Small intestine (tissue), 7 donors: Measurements from ENCODE around the gene METTL17. TPM values are rescaled to one million over a fixed set of nuclear protein-coding genes. Genes with fewer than 3 reads are reported as not detected.
A peak's percentile ranks its signal among the peaks of the same experiment; 100 is the strongest.

Source experiments
- DNase-seq, 2 donors: peaks; one replicate each; pipeline versions ENCODE4 v3.0.0 to v3.0.0-alpha.2; 2013
- FAIRE-seq: peaks from 2 replicates; lab custom pipeline; 2012; peaks lifted over from hg19 to GRCh38; lab: Jason Lieb, UNC
- H3K27ac ChIP-seq, 3 donors: one replicate each; pipeline ENCODE4 v1.5.1; 2013; ENCODE audit warnings: low read length in 2 of 3, mild to moderate bottlenecking in 2 of 3, control low read depth in 1 of 3, inconsistent platforms in 1 of 3, low read depth in 1 of 3, moderate library complexity in 1 of 3
- H3K27me3 ChIP-seq, 3 donors: one replicate each; pipeline ENCODE4 v1.6.1; 2013; ENCODE audit warnings: low read length in 3 of 3, inconsistent platforms in 1 of 3; ENCODE audit not compliant: control insufficient read depth in 3 of 3, insufficient read depth in 3 of 3
- H3K36me3 ChIP-seq, 3 donors: one replicate each; pipeline ENCODE4 v1.6.1; 2013; ENCODE audit warnings: low read length in 3 of 3, inconsistent platforms in 1 of 3, low read depth in 1 of 3, mild to moderate bottlenecking in 1 of 3, moderate library complexity in 1 of 3; ENCODE audit not compliant: control insufficient read depth in 3 of 3, insufficient read depth in 2 of 3
- H3K4me1 ChIP-seq, 3 donors: one replicate each; pipeline ENCODE4 v1.6.1; 2013; ENCODE audit warnings: low read length in 2 of 3, inconsistent platforms in 1 of 3, low read depth in 1 of 3, mild to moderate bottlenecking in 1 of 3, moderate library complexity in 1 of 3; ENCODE audit not compliant: control insufficient read depth in 3 of 3, insufficient read depth in 2 of 3
- H3K4me3 ChIP-seq, 3 donors: one replicate each; pipeline ENCODE4 v1.5.1; 2013; ENCODE audit warnings: low read length in 3 of 3, control low read depth in 1 of 3, inconsistent platforms in 1 of 3, low read depth in 1 of 3, mild to moderate bottlenecking in 1 of 3, moderate library complexity in 1 of 3
- H3K9me3 ChIP-seq, 2 donors: one replicate each; pipeline ENCODE4 v1.6.1; 2013; ENCODE audit warnings: low read depth in 1 of 2, low read length in 1 of 2; ENCODE audit not compliant: control insufficient read depth in 2 of 2, insufficient read depth in 1 of 2
- WGBS, 3 donors: extraction: QIAGEN DNeasy Blood & Tissue Kit; methylation state at CpG; one replicate each; pipeline ENCODE4 v1.1.7; 2013; 5-methylcytosine and 5-hydroxymethylcytosine counted together
- polyA plus RNA-seq, 4 donors: library from polyadenylated mRNA; stranded (reverse) in 3 of 4; unstranded in 1 of 4; fragments of 200-250 nt in 3 of 4; fragments of 120-200 nt in 1 of 4; gene quantifications; one replicate each; pipeline versions ENCODE4 v1.2.1 to v1.2.3, GENCODE V29; 2013
- donor health status: healthy with polysubstance abuse.
- donor health status: control.
- donor health status: control.
- donor health status: Bipolar disorder and iron deficiency.
- donor health status: healthy.

METTL17 gene
- polyA plus RNA-seq, 4 donors, result 68.5 to 119 (median 77.5) TPM

DNA sequence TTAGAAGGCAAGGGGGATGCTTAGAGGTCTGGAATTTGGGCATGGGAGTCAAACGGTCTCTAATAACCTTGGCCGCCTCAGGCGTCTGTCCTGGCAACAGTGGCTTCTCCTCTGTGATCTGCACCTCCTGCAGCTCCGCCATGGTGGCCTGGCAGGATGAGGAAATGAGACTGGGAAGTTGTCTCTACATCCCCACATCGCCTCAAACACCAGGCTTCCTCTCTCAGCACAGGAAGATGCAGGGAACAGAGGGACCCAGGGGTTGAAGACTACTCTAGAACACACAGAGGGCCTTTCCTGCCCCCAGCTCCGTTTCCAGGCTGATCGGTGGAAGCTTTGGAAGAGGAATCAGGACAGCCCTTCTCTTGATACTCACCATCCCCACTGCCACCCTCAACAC, 33.4 kb downstream of the METTL17 start:
- H3K27me3 ChIP-seq, result no peaks in the 10 kb centered on the region
- H3K9me3 ChIP-seq, result no peaks in the 10 kb centered on the region
- peak overlapping the region in 1 of 3 donors; percentile 1 for H3K27ac ChIP-seq
- peaks cover 2 to 36% (median 3%) of the 10 kb centered on the region in 3 donors for H3K36me3 ChIP-seq
- peaks cover 0 to 16% (median 2%) of the 10 kb centered on the region in 3 donors for H3K4me1 ChIP-seq
- 49 to 75% (median 69%) methylated on average over 7 of the region's 7 CpGs for WGBS, 3 donors
- DNase-seq (no peak), FAIRE-seq (no peak)
- H3K4me3 ChIP-seq, result no peak overlapping the region

DNA sequence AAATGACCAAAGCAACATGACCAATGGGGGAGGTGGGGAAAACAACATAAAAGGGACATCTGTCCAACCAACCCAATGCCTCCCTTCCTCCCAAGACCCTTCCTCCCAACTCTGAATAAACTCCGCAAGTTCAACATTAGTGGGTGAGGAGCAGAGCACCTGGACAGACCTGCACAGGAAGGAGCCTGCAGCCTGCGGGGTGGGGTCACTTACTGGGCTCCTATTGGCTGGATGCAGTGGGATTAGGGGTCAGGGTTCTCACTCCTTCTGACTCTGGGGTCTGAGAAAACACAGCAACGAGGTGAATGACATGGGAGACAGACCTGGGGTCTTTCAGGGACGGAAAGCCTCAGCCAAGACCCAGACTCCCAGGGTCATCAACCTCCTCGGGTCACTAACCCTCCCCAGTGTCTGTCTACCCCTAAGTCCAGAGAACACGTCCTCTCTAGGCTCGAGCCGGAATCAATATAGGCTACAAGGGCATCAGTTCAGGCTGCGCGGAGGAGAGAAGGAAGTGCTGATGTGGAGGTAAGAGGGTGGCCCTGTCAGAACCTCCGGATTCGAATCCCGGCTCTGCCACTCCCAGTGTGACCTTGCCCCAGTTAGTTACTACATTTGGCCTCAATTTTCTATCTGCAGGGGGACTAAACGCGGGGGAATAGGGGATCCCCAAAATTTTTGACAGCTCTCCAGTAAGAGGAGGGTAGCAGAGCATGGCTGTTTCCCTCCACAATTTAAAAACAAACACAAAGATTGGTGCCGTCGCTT, 34.2 kb downstream of the METTL17 start:
- DNase-seq (peak; percentile 42 to 59), FAIRE-seq (no peak)
- H3K36me3 ChIP-seq, result peaks cover 0 to 28% (median 2%) of the 10 kb centered on the region in 3 donors
- H3K4me3 ChIP-seq, result peak overlapping the region; percentile 68 to 75 (median 68)
- H3K4me1 ChIP-seq, result peaks cover 0 to 13% (median 2%) of the 10 kb centered on the region in 3 donors
- peak overlapping the region in 2 of 3 donors; percentile 46 to 63 for H3K27ac ChIP-seq
- H3K9me3 ChIP-seq, result no peaks in the 10 kb centered on the region
- 10 to 22% (median 20%) methylated on average over 17 of the region's 17 CpGs for WGBS, 3 donors
- H3K27me3 ChIP-seq, result no peaks in the 10 kb centered on the region

DNA sequence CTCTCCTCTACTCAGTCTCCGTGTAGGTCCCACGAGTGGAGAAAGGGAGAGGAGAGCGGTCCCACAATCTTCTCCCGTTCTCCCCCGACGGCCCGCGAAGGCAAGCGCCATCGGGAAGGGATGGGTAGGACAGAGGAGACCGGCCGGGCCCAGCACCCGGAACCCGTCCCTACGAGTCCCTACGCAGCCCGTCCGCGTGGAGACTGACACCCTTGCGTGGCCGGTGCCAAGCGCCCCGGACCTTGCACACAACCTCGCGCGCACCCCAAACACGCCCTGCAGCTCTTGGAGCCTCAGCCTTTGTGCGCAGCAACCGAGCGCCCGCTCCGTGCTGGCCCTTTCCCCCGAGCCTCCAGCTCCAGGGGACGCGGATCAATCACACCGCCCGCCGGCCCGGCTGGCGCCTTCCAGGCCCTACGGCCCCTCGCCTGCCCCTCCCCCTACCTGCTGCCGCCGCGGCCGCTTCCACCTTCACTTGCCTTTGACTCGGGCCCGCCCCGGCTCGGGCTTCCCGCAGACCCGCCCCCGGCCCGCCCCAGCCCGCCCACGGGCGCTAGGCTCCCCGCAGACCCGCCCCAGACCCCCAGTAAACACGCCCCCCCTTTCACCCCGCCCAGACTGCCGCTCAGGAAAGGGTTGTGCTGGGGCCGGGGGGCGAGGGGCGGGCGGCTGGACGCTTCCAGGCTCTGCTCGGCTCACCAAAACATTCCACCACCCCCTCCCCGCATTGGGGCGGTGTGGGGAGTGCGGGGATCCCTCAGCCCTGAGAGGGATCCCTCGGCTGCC, 35.0 kb downstream of the METTL17 start, which contains the start of gene NDRG2:
Gene NDRG2 (minus strand): TSS at position 477 of the 786 bp plus-strand sequence. CDS start 1,746 bp downstream, outside the sequence.
- DNase-seq, result peak; percentile 75 to 89
- Histone ChIP-seq H3K27ac (peak within 1 kb of the TSS; percentile 54 to 89 (median 55)), H3K27me3 (no peaks in the 10 kb centered on the region), H3K9me3 (no peaks in the 10 kb centered on the region), H3K36me3 (peaks cover 0 to 23% (median 2%) of the 10 kb centered on the region in 3 donors), H3K4me3 (peak within 1 kb of the TSS; percentile 68 to 75 (median 68)), H3K4me1 (peaks cover 0 to 13% (median 2%) of the 10 kb centered on the region in 3 donors)
- WGBS, 3 donors, result 1% methylated on average over 55 to 72 of the region's 72 CpGs
- FAIRE-seq, result no peak

DNA sequence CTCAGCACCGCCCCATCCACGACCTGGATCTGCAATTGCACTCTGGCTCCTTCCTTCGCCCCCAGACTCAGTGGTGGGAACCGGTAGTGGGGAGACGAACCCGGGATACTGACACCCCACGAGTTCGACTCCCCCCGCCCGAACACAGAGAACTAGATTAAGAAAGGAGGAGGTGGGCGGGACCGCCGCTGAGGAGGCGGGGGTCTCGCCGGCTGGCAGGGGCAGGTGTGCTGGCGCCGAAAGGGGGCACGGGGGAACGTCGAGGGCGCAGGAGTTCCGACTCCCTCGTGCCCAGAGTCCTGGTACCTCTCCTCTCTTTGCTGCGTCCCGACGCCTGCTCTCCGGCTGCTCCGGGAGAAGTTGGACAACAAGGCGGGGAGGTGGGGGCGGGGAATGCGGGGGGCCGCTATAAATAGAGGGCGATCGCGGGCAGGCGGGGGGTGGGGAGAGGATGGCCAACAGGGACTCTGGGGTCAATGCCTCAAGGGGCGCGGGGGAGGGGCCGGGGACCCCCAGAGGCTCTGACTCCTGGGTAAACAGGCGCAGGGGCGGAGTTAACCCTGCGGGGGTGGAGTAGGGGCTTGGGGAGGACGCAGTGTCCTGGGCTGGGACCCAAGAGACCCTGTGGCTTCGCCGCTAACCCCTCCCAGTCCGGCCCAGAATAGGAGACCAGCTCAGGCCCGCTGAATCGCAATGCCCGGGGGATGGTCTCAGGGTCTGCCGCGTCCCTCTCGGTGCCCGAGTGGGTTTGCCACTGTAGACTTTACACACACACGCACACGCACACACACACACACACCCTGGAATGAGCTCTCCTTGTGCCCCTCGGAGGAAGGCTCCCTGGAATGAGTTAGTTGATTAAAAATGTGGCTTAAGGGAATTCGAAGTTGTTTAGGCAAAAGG, 35.8 kb downstream of the METTL17 start:
- no peaks in the 10 kb centered on the region for H3K27me3 ChIP-seq
- H3K4me1 ChIP-seq, result peaks cover 0 to 10% (median 2%) of the 10 kb centered on the region in 3 donors
- WGBS, 3 donors, result 13 to 20% (median 16%) methylated on average over 49 to 58 of the region's 58 CpGs
- peaks cover 0 to 19% (median 2%) of the 10 kb centered on the region in 3 donors for H3K36me3 ChIP-seq
- H3K27ac ChIP-seq, result peak overlapping the region; percentile 54 to 89 (median 55)
- DNase-seq (peak in 1 of 2 donors; percentile 62), FAIRE-seq (no peak)
- H3K9me3 ChIP-seq, result no peaks in the 10 kb centered on the region
- peak overlapping the region; percentile 68 to 75 (median 68) for H3K4me3 ChIP-seq

DNA sequence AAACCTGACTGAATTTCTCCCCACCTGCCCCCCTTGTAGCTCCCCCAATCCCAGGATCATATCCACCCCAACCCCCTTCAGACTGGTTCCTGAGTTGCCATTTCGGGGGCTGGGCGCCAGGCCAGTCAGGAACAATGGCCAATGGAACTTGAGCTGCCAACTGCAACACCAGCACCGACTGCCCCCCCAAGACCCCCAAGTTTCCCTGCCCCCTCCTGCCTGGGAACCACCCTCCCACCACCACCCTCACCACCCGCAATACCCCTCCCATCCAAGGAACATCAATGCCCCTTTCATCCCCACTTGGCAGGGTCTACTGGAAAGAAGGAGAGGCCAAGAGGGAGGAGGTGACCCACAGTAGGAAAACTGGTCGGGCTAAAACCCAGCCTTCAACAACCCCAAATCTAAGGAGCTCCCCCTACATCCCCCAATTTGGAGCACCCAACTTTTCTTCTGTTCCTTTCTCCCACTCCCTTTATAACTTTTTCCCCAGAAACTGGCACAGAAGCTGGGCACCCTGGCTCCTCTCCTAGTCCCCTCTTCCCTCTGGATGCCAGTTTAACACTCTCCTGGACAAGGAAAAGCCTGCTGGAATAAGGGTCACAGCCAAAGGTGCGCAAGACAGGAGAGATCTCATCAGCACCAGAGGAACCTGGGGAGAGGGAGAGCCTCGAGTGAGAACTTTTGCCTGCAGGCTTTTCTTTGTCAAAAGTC, 36.7 kb downstream of the METTL17 start:
- Histone ChIP-seq H3K27ac (peak overlapping the region in 1 of 3 donors; percentile 63), H3K27me3 (no peaks in the 10 kb centered on the region), H3K36me3 (peaks cover 0 to 13% (median 0%) of the 10 kb centered on the region in 3 donors), H3K9me3 (no peaks in the 10 kb centered on the region), H3K4me1 (peaks cover 0 to 10% (median 2%) of the 10 kb centered on the region in 3 donors), H3K4me3 (no peak overlapping the region)
- WGBS, 3 donors, result 67 to 80% (median 78%) methylated on average over 7 of the region's 7 CpGs
- no peak for DNase-seq
- no peak for FAIRE-seq

DNA sequence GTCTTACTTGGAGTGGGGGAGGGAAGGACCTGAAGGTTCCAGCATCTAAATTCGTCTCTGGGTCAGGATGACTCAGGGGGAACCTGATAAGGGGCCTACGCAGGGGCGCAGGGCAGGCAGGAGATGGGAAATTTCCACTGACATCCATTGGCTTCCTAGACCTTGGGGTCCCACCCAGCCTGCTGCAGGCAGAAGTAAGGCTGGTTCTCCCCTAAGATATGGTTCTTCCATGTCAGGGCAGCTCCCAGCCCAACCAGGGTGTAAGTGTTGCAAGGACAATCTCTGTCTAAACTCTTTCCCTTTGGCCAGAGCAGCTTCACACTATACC, 37.2 kb downstream of the METTL17 start:
- peak overlapping the region in 1 of 3 donors; percentile 63 for H3K27ac ChIP-seq
- no peaks in the 10 kb centered on the region for H3K27me3 ChIP-seq
- peaks cover 0 to 7% (median 0%) of the 10 kb centered on the region in 3 donors for H3K36me3 ChIP-seq
- H3K4me1 ChIP-seq, result peaks cover 0 to 10% (median 2%) of the 10 kb centered on the region in 3 donors
- no peak overlapping the region for H3K4me3 ChIP-seq
- FAIRE-seq (no peak), DNase-seq (no peak)
- no peaks in the 10 kb centered on the region for H3K9me3 ChIP-seq
- WGBS, 3 donors, result 31 to 59% (median 54%) methylated on average over 2 to 3 of the region's 3 CpGs

DNA sequence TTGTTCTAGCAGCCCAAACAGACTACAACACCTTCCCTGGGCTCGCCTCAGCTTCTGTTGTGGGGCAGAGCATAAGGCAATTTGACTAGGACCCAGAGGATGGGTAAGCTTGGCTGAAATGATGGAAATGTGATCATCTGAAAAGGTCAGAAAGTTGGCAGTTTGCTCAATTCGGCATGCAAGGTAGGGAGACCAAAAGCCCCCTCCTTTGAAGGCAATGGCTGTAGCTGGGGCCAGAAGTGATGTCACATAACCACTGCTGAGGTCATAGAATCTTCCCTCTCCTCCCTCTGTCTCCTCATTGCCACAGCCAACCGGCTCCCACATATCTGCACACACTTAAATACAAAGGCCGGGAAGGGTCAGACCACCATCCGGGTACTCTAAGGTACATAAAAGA, 40.1 kb downstream of the METTL17 start, which contains the start of gene TPPP2:
Gene TPPP2 (plus strand): TSS at position 301 of the 400 bp plus-strand sequence. CDS start 365 bp downstream, outside the sequence.
- FAIRE-seq (no peak), DNase-seq (no peak)
- WGBS, 3 donors, result 92 to 97% (median 94%) methylated on average over 5 of the region's 5 CpGs
- Histone ChIP-seq H3K4me1 (no peaks in the 10 kb centered on the region), H3K27me3 (no peaks in the 10 kb centered on the region), H3K27ac (no peak within 1 kb of the TSS), H3K9me3 (no peaks in the 10 kb centered on the region), H3K36me3 (no peaks in the 10 kb centered on the region), H3K4me3 (no peak within 1 kb of the TSS)
